Pericardium fibroblast (primary cell): Measurements from ENCODE around the gene CYP4F3. TPM values are rescaled to one million over a fixed set of nuclear protein-coding genes. Genes with fewer than 3 reads are reported as not detected.

Experiments
- total RNA-seq: library from RNA; depleted of rRNA; stranded (reverse); fragments of >200 nt; gene quantifications from 2 replicates; pipeline ENCODE4 v1.2.3, GENCODE V29; 2015

The CYP4F3 gene, protein sequence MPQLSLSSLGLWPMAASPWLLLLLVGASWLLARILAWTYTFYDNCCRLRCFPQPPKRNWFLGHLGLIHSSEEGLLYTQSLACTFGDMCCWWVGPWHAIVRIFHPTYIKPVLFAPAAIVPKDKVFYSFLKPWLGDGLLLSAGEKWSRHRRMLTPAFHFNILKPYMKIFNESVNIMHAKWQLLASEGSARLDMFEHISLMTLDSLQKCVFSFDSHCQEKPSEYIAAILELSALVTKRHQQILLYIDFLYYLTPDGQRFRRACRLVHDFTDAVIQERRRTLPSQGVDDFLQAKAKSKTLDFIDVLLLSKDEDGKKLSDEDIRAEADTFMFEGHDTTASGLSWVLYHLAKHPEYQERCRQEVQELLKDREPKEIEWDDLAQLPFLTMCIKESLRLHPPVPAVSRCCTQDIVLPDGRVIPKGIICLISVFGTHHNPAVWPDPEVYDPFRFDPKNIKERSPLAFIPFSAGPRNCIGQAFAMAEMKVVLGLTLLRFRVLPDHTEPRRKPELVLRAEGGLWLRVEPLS
- total RNA-seq, result not detected in 2 replicates

DNA sequence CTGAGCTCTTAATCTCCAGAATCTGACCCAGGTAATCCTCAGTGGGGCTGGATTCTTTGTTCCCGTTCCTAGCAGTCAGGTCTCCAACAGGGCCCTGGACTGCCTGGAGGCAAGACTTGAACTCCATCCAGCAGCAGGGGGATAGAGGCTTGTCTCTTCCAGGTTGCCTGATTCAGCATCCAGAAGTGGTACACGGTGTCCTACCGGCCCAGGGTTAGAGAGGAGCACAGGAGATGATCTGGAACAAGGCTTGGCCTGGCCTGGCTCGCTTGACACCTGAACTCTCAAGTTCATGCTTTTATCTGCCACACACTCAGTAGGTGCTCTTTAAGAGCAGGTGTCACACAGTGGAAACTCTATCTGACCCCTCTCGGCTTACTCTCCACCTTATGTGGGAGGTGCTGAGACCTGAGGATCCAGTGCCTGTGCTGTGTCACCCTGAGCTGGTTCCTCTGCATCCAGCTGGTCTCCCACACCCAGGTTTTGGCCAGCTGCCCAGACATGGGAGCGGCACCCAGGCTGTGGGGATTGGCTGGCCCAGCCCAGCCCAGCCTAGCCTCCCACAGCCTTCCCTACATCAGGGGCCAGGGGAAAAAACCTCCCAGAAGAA is at the start of gene CYP4F3:
CYP4F3 (plus strand) TSS at position 604 of the 610 bp plus-strand sequence. CDS start 519 bp downstream, outside the sequence.

DNA sequence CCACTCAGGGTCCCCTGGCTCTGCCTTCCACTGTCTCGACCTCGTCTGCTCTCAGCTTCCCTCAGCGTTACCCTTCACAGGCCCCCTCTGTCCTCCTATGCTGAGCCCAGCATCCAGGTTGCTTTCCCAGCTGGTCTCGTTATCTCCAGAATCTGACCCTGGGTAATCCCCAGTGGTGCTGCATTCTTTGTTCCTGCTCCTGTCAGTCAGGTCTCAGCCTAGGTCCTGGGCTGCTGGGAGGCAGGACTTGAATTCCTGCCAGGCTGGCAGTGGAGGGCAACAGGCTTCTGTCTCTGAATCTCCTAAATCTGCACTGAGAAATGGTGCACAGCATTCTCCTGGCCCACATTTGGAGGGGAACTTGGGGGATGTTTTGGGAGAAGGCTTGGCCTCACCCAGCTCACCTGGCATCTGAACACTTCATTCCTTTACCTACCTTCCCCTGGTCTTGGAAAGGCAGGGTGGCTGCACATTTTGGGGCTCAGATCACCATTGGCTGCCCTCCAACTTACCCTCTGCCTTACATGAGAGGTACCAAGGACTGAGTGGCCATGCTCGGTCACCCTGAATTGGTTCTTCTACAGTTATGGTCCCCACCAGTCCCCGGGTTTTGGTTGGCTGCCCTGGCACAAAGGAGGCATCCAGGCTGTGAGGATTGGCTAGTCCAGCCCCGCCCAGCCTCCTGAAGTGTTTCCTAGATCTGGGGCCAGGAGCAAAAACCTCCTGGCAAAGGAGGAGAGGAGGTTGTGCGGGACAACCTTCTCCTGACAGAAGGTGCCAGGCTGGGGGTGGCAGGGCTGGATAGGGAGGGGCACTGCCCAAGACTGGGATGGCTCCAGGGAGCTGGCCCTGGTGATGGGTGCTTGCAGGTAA is 26.0 kb upstream of the CYP4F3 start, which contains the start of gene CYP4F8:
CYP4F8 (plus strand) TSS at position 712 of the 873 bp plus-strand sequence. CDS start 399 bp downstream, outside the sequence.

DNA sequence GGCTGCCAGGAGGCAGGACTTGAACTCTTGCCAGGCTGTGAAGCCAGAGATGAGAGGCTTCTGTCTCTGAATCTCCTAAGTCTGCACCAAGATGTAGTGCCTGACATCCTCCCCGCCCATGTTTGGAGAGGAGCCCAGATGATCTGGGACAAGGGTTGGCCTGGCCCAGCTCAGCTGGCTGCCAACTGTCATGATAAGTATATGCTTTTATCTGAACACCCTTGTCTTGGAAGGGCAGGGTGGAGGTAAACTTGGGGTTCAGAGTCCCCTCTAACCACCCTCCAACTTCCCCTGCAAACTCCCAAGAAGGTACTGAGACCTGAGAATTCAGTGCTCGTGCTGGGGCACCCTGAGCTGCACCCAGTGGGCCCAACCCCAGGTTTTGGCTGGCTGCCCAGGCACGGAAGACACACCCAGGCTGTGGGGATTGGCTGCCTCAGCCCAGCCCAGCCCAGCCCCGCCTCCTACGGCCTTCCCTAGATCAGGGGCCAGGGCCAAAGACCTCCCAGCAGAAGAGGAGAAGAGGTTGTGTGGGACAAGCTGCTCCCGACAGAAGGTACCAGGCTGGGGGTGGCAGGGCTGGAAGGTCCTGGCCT is 32.0 kb downstream of the CYP4F3 start, which contains the start of gene CYP4F12:
CYP4F12 (plus strand) TSS at position 508 of the 596 bp plus-strand sequence. CDS start 443 bp downstream, outside the sequence.

Other genes starting within 250 kb of the CYP4F3 start
- gene AKAP8L, start 221.9 kb upstream of the CYP4F3 start, total RNA-seq, result 47.7 and 61.4 TPM in 2 replicates
- 33.3 and 37.6 TPM in 2 replicates for gene WIZ, start 190.9 kb upstream of the CYP4F3 start, total RNA-seq
- not detected in 2 replicates for gene RASAL3, start 176.4 kb upstream of the CYP4F3 start, total RNA-seq
- not detected in 2 replicates for gene PGLYRP2, start 161.4 kb upstream of the CYP4F3 start, total RNA-seq
- not detected in 2 replicates for gene CYP4F22, start 132.4 kb upstream of the CYP4F3 start, total RNA-seq
- gene CYP4F8, start 25.7 kb upstream of the CYP4F3 start, total RNA-seq, result not detected in 2 replicates
- gene CYP4F12, start 32.2 kb downstream of the CYP4F3 start, total RNA-seq, result 0.26 TPM in 1 of 2 replicates, not detected in the other
- gene OR10H2, start 87.1 kb downstream of the CYP4F3 start, total RNA-seq, result not detected in 2 replicates
- not detected in 2 replicates for gene OR10H3, start 97.1 kb downstream of the CYP4F3 start, total RNA-seq
- not detected in 2 replicates for gene OR10H5, start 146.8 kb downstream of the CYP4F3 start, total RNA-seq
- gene OR10H1, start 174.8 kb downstream of the CYP4F3 start, total RNA-seq, result not detected in 2 replicates